ENCODE measurements around the gene OSMR. TPM values are rescaled to one million over a fixed set of nuclear protein-coding genes. Genes with fewer than 3 reads are reported as not detected.

The OSMR gene
- total and polyA plus RNA-seq, 9 of the 15 experiments (the other 6 are each of a cell fraction or from before 2014, with no cell fraction given) = 0.18 to 1.7 (median 0.94) TPM

GRCh38 chr5:38809388-38810359 is 36.1 kb upstream of the OSMR start (continued):
- TF ChIP-seq, protein P1, sequence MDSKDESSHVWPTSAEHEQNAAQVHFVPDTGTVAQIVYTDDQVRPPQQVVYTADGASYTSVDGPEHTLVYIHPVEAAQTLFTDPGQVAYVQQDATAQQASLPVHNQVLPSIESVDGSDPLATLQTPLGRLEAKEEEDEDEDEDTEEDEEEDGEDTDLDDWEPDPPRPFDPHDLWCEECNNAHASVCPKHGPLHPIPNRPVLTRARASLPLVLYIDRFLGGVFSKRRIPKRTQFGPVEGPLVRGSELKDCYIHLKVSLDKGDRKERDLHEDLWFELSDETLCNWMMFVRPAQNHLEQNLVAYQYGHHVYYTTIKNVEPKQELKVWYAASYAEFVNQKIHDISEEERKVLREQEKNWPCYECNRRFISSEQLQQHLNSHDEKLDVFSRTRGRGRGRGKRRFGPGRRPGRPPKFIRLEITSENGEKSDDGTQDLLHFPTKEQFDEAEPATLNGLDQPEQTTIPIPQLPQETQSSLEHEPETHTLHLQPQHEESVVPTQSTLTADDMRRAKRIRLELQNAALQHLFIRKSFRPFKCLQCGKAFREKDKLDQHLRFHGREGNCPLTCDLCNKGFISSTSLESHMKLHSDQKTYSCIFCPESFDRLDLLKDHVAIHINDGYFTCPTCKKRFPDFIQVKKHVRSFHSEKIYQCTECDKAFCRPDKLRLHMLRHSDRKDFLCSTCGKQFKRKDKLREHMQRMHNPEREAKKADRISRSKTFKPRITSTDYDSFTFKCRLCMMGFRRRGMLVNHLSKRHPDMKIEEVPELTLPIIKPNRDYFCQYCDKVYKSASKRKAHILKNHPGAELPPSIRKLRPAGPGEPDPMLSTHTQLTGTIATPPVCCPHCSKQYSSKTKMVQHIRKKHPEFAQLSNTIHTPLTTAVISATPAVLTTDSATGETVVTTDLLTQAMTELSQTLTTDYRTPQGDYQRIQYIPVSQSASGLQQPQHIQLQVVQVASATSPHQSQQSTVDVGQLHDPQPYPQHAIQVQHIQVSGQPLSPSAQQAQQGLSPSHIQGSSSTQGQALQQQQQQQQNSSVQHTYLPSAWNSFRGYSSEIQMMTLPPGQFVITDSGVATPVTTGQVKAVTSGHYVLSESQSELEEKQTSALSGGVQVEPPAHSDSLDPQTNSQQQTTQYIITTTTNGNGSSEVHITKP (IDR thresholded peaks at IDR 0.05; ENCODE audit: partially characterized antibody) = no peak
- TF ChIP-seq BACH1 (tag; IDR thresholded peaks at IDR 0.05) (peak; percentile 68), YY1 (IDR thresholded peaks at IDR 0.05; ENCODE audit: borderline replicate concordance in 1 of 3, control insufficient read depth in 1 of 3, extremely low read depth in 1 of 3, insufficient read depth in 3 of 3, insufficient read length in 1 of 3, insufficient replicate concordance in 2 of 3, low read depth in 1 of 3, low read length in 2 of 3) (peak in 1 of 3 experiments; percentile 60), PPARD (CRISPR knock-in tag; IDR thresholded peaks at IDR 0.05) (no peak), FOSL1 (tag; conservative IDR thresholded peaks at IDR 0.05) (0 out of 2 replicates have a peak, but pooled peaks have one; percentile 35), C11orf30 (IDR thresholded peaks at IDR 0.05; ENCODE audit: low read depth) (peak; percentile 71), FOXK2 (conservative IDR thresholded peaks at IDR 0.05 in 1 of 2, IDR thresholded peaks at IDR 0.05 in 1 of 2; ENCODE audit: low read depth in 2 of 2) (peak in 1 of 2 experiments; percentile 26; a peak in 1 of 4 replicates), ESRRA (IDR thresholded peaks at IDR 0.05; ENCODE audit: borderline replicate concordance, low read depth) (peak; percentile 47; the same call in 1 of the 2 replicates), STAG1 (CRISPR knock-in tag; IDR thresholded peaks at IDR 0.05; ENCODE audit: borderline replicate concordance) (peak; percentile 63; the same call in 1 of the 2 replicates), ZNF24 (IDR thresholded peaks at IDR 0.05) (no peak), MAFG (tag; conservative IDR thresholded peaks at IDR 0.05) (peak; percentile 88), NR4A1 (CRISPR knock-in tag; IDR thresholded peaks at IDR 0.05) (no peak), NR4A1 (tag; IDR thresholded peaks at IDR 0.05) (0 out of 2 replicates have a peak, but pooled peaks have one; percentile 27), NFE2 (IDR thresholded peaks at IDR 0.05; ENCODE audit: low read depth) (peak; percentile 52)
